Endometrium (tissue), 2 donors: Measurements from ENCODE around the gene FUT7.

ENCODE experiments used
- FAIRE-seq: peaks from 2 replicates; lab custom pipeline; 2012; peaks lifted over from hg19 to GRCh38; lab: Jason Lieb, UNC
- donor health status: control.
- donor health status: control.

Gene FUT7

GRCh38 chr9:137031904-137032640, at the start of gene FUT7:
FUT7 (minus strand) TSS chr9:137032088; CDS start chr9:137031991, 97 bp downstream.
- FAIRE-seq: no peak

GRCh38 chr9:137080260-137081122, 48.6 kb upstream of the FUT7 start:
- FAIRE-seq: no peak

- no peak for FAIRE-seq
Measured at GRCh38 chr9:137079401-137079787, 47.5 kb upstream of the FUT7 start.

GRCh38 chr9:137078701-137079400, 47.0 kb upstream of the FUT7 start:
- no peak for FAIRE-seq

GRCh38 chr9:137077758-137078693, 46.1 kb upstream of the FUT7 start:
- FAIRE-seq: no peak

GRCh38 chr9:137077010-137077747, 45.3 kb upstream of the FUT7 start, which contains the start of gene UAP1L1:
UAP1L1 (plus strand) TSS chr9:137077517; CDS start chr9:137077533, 16 bp downstream.
- no peak for FAIRE-seq

- FAIRE-seq: no peak
Measured at GRCh38 chr9:137076636-137077009, 44.7 kb upstream of the FUT7 start.

- FAIRE-seq: no peak
Measured at GRCh38 chr9:137075275-137075775, 43.4 kb upstream of the FUT7 start.

GRCh38 chr9:137074657-137075274, 42.9 kb upstream of the FUT7 start:
- FAIRE-seq: no peak

GRCh38 chr9:137073992-137074399, 42.1 kb upstream of the FUT7 start:
- no peak for FAIRE-seq

GRCh38 chr9:137071282-137071681, 39.4 kb upstream of the FUT7 start:
- FAIRE-seq: no peak

- FAIRE-seq: no peak
Measured at GRCh38 chr9:137070906-137071275, 39.0 kb upstream of the FUT7 start.

- peak; percentile 72 for FAIRE-seq
Measured at GRCh38 chr9:137070201-137070905, 38.5 kb upstream of the FUT7 start, which contains the start of gene SAPCD2. SAPCD2 (minus strand) TSS chr9:137070557; CDS start chr9:137070460, 97 bp downstream.

- no peak for FAIRE-seq
Measured at GRCh38 chr9:137069508-137070091, 37.7 kb upstream of the FUT7 start.

GRCh38 chr9:137068539-137069507, 36.9 kb upstream of the FUT7 start:
- no peak for FAIRE-seq

GRCh38 chr9:137067860-137068538, 36.1 kb upstream of the FUT7 start:
- no peak for FAIRE-seq
